ENCODE results near the gene ACADVL. TPM values are rescaled to one million over a fixed set of nuclear protein-coding genes. Genes with fewer than 3 reads are reported as not detected.
A peak's percentile ranks its signal among the peaks of the same experiment; 100 is the strongest.

The ACADVL gene
- total and polyA plus RNA-seq, 2 of the 4 experiments (the other 2 are of a cell fraction): 139 to 752 TPM

- no peak overlapping the region for H3K9ac ChIP-seq (ENCODE audit: low read depth, low read length)
- no peak overlapping the region for H2BK120ac ChIP-seq (ENCODE audit: low read depth, low read length)
- H3K4me3 ChIP-seq (ENCODE audit: insufficient read depth, low read depth, low read length): no peak overlapping the region
- DNase-seq (peak; percentile 47), ATAC-seq (ENCODE audit: low read depth) (no peak)
- H3K18ac ChIP-seq (ENCODE audit: low read depth, low read length): no peak overlapping the region
- H3K14ac ChIP-seq (replicated peaks; ENCODE audit: low read depth, low read length): no peak overlapping the region
- no peak overlapping the region for H2AFZ ChIP-seq (replicated peaks; ENCODE audit: low read length, poor library complexity)
- TF ChIP-seq MXI1 (IDR thresholded peaks at IDR 0.05; ENCODE audit: borderline replicate concordance, low read depth, low read length): no peak
- 0 out of 2 replicates have a peak, but pooled peaks have one; percentile 23 for TF ChIP-seq FOS (IDR thresholded peaks at IDR 0.05; ENCODE audit: low read depth, low read length)
- TF ChIP-seq NFE2L2 (IDR thresholded peaks at IDR 0.05; ENCODE audit: low read depth, low read length): no peak
- TF ChIP-seq BHLHE40 (IDR thresholded peaks at IDR 0.05; ENCODE audit: low read depth, low read length): no peak
- TF ChIP-seq SMC3 (IDR thresholded peaks at IDR 0.05; ENCODE audit: low read depth, low read length): no peak
- no peak for TF ChIP-seq RCOR1 (IDR thresholded peaks at IDR 0.05; ENCODE audit: insufficient replicate concordance, low read length)
- no peak for TF ChIP-seq RAD21 (IDR thresholded peaks at IDR 0.05; ENCODE audit: low read length)
- TF ChIP-seq USF2 (IDR thresholded peaks at IDR 0.05; ENCODE audit: low read depth, low read length): peak; percentile 58
- no peak overlapping the region for H2BK5ac ChIP-seq (ENCODE audit: low read depth, low read length, poor library complexity, severe bottlenecking)
- WGBS, 2 experiments (ENCODE audit: extremely low coverage in 2 of 2, insufficient read length in 1 of 2): 84% methylated on average over 5 of the region's 22 CpGs; no CpG with 5 or more reads in 1 of the 2 experiments
- H3K4me1 ChIP-seq (ENCODE audit: control insufficient read depth, insufficient read depth, low read length): peaks cover 10% of the 10 kb centered on the region
- no peak overlapping the region for H3K4ac ChIP-seq (ENCODE audit: low read depth, low read length)
- H3K27ac ChIP-seq (ENCODE audit: insufficient read depth, low read length): 0 out of 2 replicates have a peak overlapping the region, but pooled peaks have one; percentile 13
- peaks cover 33% of the 10 kb centered on the region for H3K36me3 ChIP-seq (ENCODE audit: control insufficient read depth, insufficient read depth, low read length)
- peaks cover 46% of the 10 kb centered on the region for H4K20me1 ChIP-seq (ENCODE audit: insufficient read depth, low read length)
- no peak overlapping the region for H2BK20ac ChIP-seq (ENCODE audit: low read depth, low read length)
- H3K23ac ChIP-seq (ENCODE audit: low read depth, low read length): no peak overlapping the region
- H2AK9ac ChIP-seq (replicated peaks; ENCODE audit: low read depth, low read length, poor library complexity): peak overlapping the region; percentile 56
- peaks cover 9% of the 10 kb centered on the region for H3K9me1 ChIP-seq (ENCODE audit: insufficient read depth, low read length)
- H3K4me2 ChIP-seq (ENCODE audit: low read depth, low read length): no peak overlapping the region
- no peak overlapping the region for H2AK5ac ChIP-seq (ENCODE audit: low read depth, low read length)
- no peak overlapping the region for H4K91ac ChIP-seq (ENCODE audit: insufficient read depth, low read depth, low read length)
- no peak overlapping the region for H4K5ac ChIP-seq (ENCODE audit: low read depth, low read length)
- CTCF ChIA-PET: no interaction called here
- H3K9me3 ChIP-seq (ENCODE audit: control insufficient read depth, insufficient read depth, low read length): no peaks in the 10 kb centered on the region
- intact Hi-C loops (cut with micrococcal nuclease) (loop anchor here (2.0 to 5.0 kb wide), 2 partner anchors 15 to 61 kb away; no protein-coding TSS in a partner anchor), dilution Hi-C loops (cut with HindIII; ENCODE audit: low sequenced_read_pairs, unreplicated experiment) (no loop called here), in situ Hi-C loops (cut with MboI; ENCODE audit: low sequenced_read_pairs) (loop anchor here (25.0 kb wide), 1 partner anchor 926 kb away; the partner anchor contains the start of genes PER1 and VAMP2)
- POLR2A ChIA-PET (ENCODE audit: unreplicated experiment): no interaction called here
- H3K27me3 ChIP-seq (ENCODE audit: control insufficient read depth, insufficient read depth, low read length): no peaks in the 10 kb centered on the region
- H4K8ac ChIP-seq (ENCODE audit: low read depth in 2 of 2, low read length in 2 of 2): no peak overlapping the region
- H3K56ac ChIP-seq (ENCODE audit: extremely low read depth, insufficient read depth, low read length): no peak overlapping the region
- BruUV-seq (replicated peaks): no TSS peak
- H2BK15ac ChIP-seq (ENCODE audit: low read depth, low read length): no peak overlapping the region
- peaks cover 20 to 75% of the 10 kb centered on the region in 2 experiments for H3K79me1 ChIP-seq (ENCODE audit: low read depth in 1 of 2, low read length in 2 of 2)
Observed at GRCh38 chr17:7235693-7236665, 16.2 kb downstream of the ACADVL start.

Data from IMR-90 (cell line).